Measurements from ENCODE around the gene SLC39A9.
"Not testable (repeated sequence)": the region's sequence is repeated elsewhere in the genome, so short reads cannot be mapped to it uniquely, and the experiment has no call there.

GRCh38 chr14:69416087-69416486, 17.6 kb downstream of the SLC39A9 start:
- not testable (repeated sequence) for TF ChIP-seq SUZ12 (IDR thresholded peaks at IDR 0.05; ENCODE audit: extremely low read depth, insufficient read depth, insufficient read length); ZNF274 (IDR thresholded peaks at IDR 0.05; ENCODE audit: low read depth, low read length); YY1 (IDR thresholded peaks at IDR 0.05; ENCODE audit: insufficient read depth, insufficient read length)
